GM12801 (cell line): ENCODE results near the gene MTX1.

Experiments used
- TF ChIP-seq, protein P1 (sequence below): IDR thresholded peaks from one replicate; pipeline ENCODE4 v1.5.1; 2011; ENCODE audit warnings: control low read depth; ENCODE audit not compliant: insufficient read length; ENCODE audit errors: extremely low read depth

The MTX1 gene

DNA sequence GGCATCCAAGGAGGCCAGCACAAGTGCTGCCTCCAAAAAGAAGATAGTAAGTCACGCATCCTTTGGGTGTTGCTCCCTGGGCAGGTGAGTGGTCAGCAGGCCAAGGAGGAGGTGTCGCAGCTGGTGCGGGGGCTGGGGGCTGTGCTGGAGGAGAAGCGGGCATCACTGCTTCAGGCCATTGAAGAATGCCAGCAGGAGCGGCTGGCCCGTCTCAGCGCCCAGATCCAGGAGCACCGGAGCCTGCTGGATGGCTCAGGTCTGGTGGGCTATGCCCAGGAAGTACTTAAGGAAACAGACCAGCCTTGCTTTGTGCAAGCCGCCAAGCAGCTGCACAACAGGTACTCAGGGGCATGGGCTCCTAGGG, 30.6 kb upstream of the MTX1 start:
- TF ChIP-seq, protein P1, sequence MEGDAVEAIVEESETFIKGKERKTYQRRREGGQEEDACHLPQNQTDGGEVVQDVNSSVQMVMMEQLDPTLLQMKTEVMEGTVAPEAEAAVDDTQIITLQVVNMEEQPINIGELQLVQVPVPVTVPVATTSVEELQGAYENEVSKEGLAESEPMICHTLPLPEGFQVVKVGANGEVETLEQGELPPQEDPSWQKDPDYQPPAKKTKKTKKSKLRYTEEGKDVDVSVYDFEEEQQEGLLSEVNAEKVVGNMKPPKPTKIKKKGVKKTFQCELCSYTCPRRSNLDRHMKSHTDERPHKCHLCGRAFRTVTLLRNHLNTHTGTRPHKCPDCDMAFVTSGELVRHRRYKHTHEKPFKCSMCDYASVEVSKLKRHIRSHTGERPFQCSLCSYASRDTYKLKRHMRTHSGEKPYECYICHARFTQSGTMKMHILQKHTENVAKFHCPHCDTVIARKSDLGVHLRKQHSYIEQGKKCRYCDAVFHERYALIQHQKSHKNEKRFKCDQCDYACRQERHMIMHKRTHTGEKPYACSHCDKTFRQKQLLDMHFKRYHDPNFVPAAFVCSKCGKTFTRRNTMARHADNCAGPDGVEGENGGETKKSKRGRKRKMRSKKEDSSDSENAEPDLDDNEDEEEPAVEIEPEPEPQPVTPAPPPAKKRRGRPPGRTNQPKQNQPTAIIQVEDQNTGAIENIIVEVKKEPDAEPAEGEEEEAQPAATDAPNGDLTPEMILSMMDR: no peak

DNA sequence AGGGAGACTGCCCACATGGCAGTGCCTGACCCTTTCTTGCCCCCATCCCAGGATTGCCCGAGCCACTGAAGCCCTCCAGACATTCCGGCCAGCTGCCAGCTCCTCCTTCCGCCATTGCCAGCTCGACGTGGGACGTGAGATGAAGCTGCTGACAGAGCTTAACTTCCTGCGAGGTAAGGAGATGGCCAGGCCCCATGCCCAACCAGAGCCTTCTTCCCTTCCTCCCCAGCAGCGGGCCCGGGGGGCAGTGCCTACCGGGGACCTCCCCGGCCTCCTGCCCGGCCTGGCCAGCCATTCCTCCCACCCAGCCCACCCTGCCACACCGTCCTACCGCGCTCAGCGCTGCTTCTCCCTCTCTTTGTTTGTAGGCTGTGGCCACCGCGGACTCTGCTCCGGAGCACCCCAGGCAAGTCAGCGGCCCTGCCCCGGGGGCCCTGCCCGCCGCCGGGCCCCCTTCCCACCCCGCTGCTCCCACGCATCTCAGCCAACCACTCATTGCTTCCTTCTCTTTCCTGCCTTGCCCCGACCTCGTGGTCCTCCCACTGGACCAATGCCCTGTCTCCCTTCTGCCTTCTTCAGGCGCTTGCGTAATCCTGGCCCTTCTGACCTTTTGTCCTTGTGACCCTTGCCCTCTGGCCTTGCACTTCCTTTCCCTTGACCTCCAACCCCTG, 29.9 kb upstream of the MTX1 start:
- TF ChIP-seq, protein P1: no peak

DNA sequence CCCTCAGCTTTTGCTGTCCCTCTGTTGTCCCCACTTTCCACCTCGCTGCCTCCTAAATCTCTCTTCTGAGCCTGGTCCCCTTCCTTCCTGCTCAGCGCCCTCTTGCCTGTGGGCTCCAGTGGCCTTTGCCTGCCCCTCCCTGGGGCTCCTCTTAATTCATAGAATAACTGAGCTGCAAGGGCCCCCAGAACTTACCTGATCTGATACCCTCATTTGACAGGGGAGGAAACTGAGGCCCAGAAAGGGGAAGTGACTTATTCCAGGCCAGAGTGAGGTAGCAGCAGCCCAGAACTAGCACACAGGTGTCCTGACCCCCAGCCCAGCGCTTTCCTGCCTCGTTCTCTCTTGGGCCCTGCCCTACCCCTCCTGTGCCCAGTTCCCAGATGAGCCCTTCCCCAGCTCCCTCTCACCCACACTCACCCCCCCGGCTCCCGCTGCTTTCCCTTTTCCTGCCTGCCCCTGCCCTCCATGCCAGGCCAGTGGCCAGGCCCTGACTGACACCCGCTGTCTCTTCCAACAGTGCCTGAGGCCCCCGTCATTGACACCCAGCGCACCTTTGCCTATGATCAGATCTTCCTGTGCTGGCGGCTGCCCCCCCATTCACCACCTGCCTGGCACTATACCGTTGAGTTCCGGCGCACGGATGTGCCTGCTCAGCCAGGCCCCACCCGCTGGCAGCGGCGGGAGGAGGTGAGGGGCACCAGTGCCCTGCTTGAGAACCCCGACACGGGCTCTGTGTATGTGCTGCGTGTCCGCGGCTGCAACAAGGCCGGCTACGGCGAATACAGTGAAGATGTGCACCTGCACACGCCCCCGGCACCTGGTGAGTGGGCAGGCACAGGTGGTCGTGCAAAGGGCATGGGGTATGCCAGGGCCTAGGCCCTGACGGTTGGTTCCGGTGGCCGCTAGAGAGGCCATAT, 29.1 kb upstream of the MTX1 start:
- TF ChIP-seq, protein P1: no peak

DNA sequence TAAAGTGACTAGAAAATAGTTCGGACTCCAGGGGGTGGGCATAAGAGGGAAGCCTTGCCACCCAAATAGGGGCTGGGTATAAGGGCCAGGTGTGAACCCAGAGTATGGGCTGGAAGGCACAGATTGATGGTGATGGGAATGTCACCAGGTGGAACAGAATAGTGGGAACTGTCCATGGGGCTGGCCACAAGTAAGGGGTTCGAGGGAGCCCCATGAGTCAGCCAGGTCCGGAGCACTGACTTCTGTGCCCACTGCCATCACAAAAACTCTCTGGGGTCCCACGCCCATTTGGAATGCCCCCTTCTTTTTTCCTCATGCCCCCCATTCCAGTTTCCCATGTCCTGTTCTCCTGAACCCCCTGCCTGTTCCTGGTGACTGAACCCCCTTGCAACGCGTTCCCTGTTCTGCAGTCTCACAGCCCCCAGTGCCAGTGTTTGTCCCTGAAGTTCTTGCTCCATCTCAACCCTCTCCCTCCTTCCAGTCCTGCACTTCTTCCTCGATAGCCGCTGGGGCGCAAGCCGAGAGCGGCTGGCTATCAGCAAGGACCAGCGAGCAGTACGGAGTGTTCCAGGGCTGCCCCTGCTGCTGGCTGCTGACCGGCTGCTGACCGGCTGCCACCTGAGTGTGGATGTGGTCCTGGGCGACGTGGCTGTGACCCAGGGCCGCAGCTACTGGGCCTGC, 27.0 kb upstream of the MTX1 start:
- TF ChIP-seq, protein P1: no peak

DNA sequence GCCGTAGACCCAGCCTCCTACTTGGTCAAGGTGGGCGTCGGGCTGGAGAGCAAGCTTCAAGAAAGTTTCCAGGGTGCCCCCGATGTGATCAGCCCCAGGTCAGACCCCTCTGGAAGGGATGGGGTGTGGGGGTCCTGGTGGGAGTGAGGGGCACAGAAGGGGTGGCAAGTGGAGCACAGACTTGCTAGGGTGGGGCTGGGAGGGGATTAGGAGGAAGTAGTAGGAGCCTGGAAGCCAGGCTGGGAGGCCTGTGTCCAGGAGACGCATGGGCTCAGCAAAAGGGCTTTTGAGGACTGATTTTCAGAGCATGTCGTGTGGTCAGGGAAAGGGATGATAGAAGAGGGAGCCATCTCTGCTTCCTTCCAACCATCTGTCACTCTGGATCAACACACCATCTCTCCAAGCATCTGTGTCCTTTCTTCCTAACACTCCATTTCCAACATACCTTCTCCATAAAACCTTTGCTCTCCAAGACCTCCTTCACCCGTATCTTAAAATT, 26.4 kb upstream of the MTX1 start:
- TF ChIP-seq, protein P1: no peak

DNA sequence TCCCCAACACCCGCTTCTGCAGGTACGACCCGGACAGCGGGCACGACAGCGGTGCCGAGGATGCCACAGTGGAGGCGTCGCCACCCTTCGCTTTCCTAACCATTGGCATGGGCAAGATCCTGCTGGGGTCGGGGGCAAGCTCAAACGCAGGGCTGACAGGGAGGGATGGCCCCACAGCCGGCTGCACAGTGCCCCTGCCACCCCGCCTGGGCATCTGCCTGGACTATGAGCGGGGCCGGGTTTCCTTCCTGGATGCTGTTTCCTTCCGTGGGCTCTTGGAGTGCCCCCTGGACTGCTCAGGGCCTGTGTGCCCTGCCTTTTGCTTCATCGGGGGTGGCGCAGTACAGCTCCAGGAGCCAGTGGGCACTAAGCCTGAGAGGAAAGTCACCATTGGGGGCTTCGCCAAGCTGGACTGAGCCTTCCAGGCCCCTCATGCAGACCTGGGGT, 24.7 kb upstream of the MTX1 start:
- TF ChIP-seq, protein P1: no peak

DNA sequence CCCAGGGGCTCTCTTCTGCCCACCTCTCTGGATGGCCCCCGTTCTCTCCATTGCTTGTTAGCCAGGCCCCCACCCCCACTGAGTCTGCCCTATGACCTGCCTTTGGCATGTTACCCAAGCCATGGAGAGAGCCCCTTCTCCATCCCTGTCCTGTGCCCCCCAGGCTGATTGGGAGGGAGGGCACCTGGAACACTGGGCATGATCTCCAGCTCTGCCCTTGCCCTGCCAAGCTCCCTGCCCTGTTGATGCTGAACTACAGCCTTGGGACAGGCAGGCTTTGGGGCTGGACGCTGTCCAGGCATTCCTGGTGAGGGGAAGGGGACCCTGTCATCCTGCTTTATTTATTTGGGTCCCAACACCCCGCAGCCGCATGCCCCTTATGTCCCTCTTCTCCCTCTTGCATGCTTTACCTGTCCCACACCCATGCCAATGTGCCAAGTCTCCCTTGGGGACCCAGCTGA, 24.1 kb upstream of the MTX1 start:
- TF ChIP-seq, protein P1: no peak
